ENCODE results near the gene CRYAB. TPM values are rescaled to one million over a fixed set of nuclear protein-coding genes. Genes with fewer than 3 reads are reported as not detected.
"Not testable (repeated sequence)": the region's sequence is repeated elsewhere in the genome, so short reads cannot be mapped to it uniquely, and the experiment has no call there.

Gene CRYAB
- total RNA-seq, 8 experiments from 2014 or later: 0.46 to 336 (median 29.1) TPM

- Histone ChIP-seq H3K4me3 (no peak overlapping the region), H3K27ac (no peak overlapping the region), H3K4me1 (replicated peaks in 1 of 2) (peaks cover 6 to 7% of the 10 kb centered on the region in 2 donors)
- ATAC-seq (replicated peaks in 6 of 8): peak in 2 of 8 experiments; percentile 9 to 22
- WGBS, 10 experiments: 0 to 100% (median 100%) methylated on average over 1 to 2 of the region's 24 CpGs; no CpG with 5 or more reads in 5 of the 10 experiments
- in situ Hi-C loops (cut with MboI; ENCODE audit: low pct_unique_long_range_greater_than_20kb in 2 of 9, low sequenced_read_pairs in 9 of 9, unreplicated experiment in 9 of 9): no loop called here
Observed at GRCh38 chr11:111913031-111913861, 1.7 kb upstream of the CRYAB start.

GRCh38 chr11:111912535-111912934 is 965 bp upstream of the CRYAB start, which contains the start of gene HSPB2:
TSS of gene HSPB2 (plus strand) at chr11:111912734. CDS start at chr11:111912830, 96 bp downstream.
- no peak within 1 kb of the TSS for H3K4me3 ChIP-seq
- H3K27ac ChIP-seq: no peak within 1 kb of the TSS
- peaks cover 6 to 7% of the 10 kb centered on the region in 2 donors for H3K4me1 ChIP-seq (replicated peaks in 1 of 2)
- WGBS, 10 experiments: 80% methylated on average over 1 of the region's 26 CpGs; no CpG with 5 or more reads in 9 of the 10 experiments
- in situ Hi-C loops (cut with MboI; ENCODE audit: low pct_unique_long_range_greater_than_20kb in 2 of 9, low sequenced_read_pairs in 9 of 9, unreplicated experiment in 9 of 9): no loop called here
- ATAC-seq (replicated peaks in 6 of 8): peak in 1 of 8 experiments; percentile 9

- 18 to 87% (median 69%) methylated on average over 1 to 9 of the region's 9 CpGs for WGBS, 10 experiments
- Histone ChIP-seq H3K27ac (no peak overlapping the region), H3K4me1 (replicated peaks in 1 of 2) (peaks cover 6 to 7% of the 10 kb centered on the region in 2 donors), H3K4me3 (no peak overlapping the region)
- in situ Hi-C loops (cut with MboI; ENCODE audit: low pct_unique_long_range_greater_than_20kb in 2 of 9, low sequenced_read_pairs in 9 of 9, unreplicated experiment in 9 of 9): no loop called here
- ATAC-seq (replicated peaks in 6 of 8): peak in 1 of 8 experiments; percentile 5
Observed at GRCh38 chr11:111910676-111911562, 651 bp downstream of the CRYAB start.

GRCh38 chr11:111909378-111909777 is 2.2 kb downstream of the CRYAB start:
- H3K4me1 ChIP-seq (replicated peaks in 1 of 2): peaks cover 6 to 7% of the 10 kb centered on the region in 2 donors
- in situ Hi-C loops (cut with MboI; ENCODE audit: low pct_unique_long_range_greater_than_20kb in 2 of 9, low sequenced_read_pairs in 9 of 9, unreplicated experiment in 9 of 9): no loop called here
- no peak overlapping the region for H3K27ac ChIP-seq
- WGBS, 10 experiments: 65 to 96% (median 83%) methylated on average over 1 to 5 of the region's 5 CpGs; no CpG with 5 or more reads in 1 of the 10 experiments
- no peak for ATAC-seq (replicated peaks in 6 of 8)
- H3K4me3 ChIP-seq: no peak overlapping the region

GRCh38 chr11:111908639-111909305 is 2.8 kb downstream of the CRYAB start:
- Histone ChIP-seq H3K27ac (no peak overlapping the region), H3K4me3 (no peak overlapping the region), H3K4me1 (replicated peaks in 1 of 2) (peaks cover 6 to 7% of the 10 kb centered on the region in 2 donors)
- in situ Hi-C loops (cut with MboI; ENCODE audit: low pct_unique_long_range_greater_than_20kb in 2 of 9, low sequenced_read_pairs in 9 of 9, unreplicated experiment in 9 of 9): no loop called here
- ATAC-seq (replicated peaks in 6 of 8): no peak
- 17 to 100% (median 82%) methylated on average over 1 to 5 of the region's 5 CpGs for WGBS, 10 experiments

DNA sequence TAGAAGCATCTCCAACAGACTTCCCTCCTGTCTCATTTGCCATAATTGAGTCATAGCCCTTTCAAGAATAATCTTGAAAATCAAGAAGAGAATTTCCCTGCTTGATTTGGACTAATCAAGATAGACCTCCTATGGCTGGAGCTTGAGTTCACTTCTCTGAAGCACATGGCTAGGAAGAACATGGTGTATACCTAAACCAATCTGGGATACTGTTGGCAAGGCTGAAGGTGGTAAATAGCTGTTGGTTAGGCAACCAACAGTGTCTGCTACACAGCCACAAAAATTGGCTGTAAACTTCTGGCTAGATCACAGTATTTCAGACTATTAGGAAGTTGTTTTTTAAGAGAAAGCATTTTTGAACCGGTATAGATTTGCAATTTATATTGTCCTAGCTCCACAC is 4.9 kb downstream of the CRYAB start:
- WGBS, 10 experiments: 0 to 100% (median 80%) methylated on average over 1 of the region's 1 CpG; no CpG with 5 or more reads in 1 of the 10 experiments
- peak in 1 of 8 experiments; percentile 24 for ATAC-seq (replicated peaks in 6 of 8)
- H3K4me1 ChIP-seq (replicated peaks in 1 of 2): no peaks in the 10 kb centered on the region
- H3K27ac ChIP-seq: no peak overlapping the region
- in situ Hi-C loops (cut with MboI; ENCODE audit: low pct_unique_long_range_greater_than_20kb in 2 of 9, low sequenced_read_pairs in 9 of 9, unreplicated experiment in 9 of 9): no loop called here
- no peak overlapping the region for H3K4me3 ChIP-seq

- H3K27ac ChIP-seq: no peak overlapping the region
- H3K4me1 ChIP-seq (replicated peaks in 1 of 2): no peaks in the 10 kb centered on the region
- ATAC-seq (replicated peaks in 6 of 8): no peak
- in situ Hi-C loops (cut with MboI; ENCODE audit: low pct_unique_long_range_greater_than_20kb in 2 of 9, low sequenced_read_pairs in 9 of 9, unreplicated experiment in 9 of 9): no loop called here
- 14 to 100% (median 80%) methylated on average over 1 to 2 of the region's 2 CpGs; no CpG with 5 or more reads in 4 of the 10 experiments for WGBS, 10 experiments
- no peak overlapping the region for H3K4me3 ChIP-seq
Observed at GRCh38 chr11:111905411-111905810, 6.2 kb downstream of the CRYAB start.

- Histone ChIP-seq H3K27ac (no peak overlapping the region), H3K4me3 (no peak overlapping the region), H3K4me1 (replicated peaks in 1 of 2) (no peaks in the 10 kb centered on the region)
- ATAC-seq (replicated peaks in 6 of 8): no peak
- 50 to 100% (median 80%) methylated on average over 1 to 2 of the region's 2 CpGs for WGBS, 10 experiments
- in situ Hi-C loops (cut with MboI; ENCODE audit: low pct_unique_long_range_greater_than_20kb in 2 of 9, low sequenced_read_pairs in 9 of 9, unreplicated experiment in 9 of 9): loop anchor here in 1 of 9 experiments (25.0 kb wide), 1 partner anchor 100 kb away; no protein-coding TSS in a partner anchor
Observed at GRCh38 chr11:111886844-111887243, 24.7 kb downstream of the CRYAB start.

- H3K4me3 ChIP-seq: no peak overlapping the region
- no peaks in the 10 kb centered on the region for H3K4me1 ChIP-seq (replicated peaks in 1 of 2)
- in situ Hi-C loops (cut with MboI; ENCODE audit: low pct_unique_long_range_greater_than_20kb in 2 of 9, low sequenced_read_pairs in 9 of 9, unreplicated experiment in 9 of 9): loop anchor here in 1 of 9 experiments (25.0 kb wide), 1 partner anchor 101 kb away; no protein-coding TSS in a partner anchor
- WGBS, 10 experiments: 43 to 100% (median 76%) methylated on average over 1 to 4 of the region's 4 CpGs
- H3K27ac ChIP-seq: no peak overlapping the region
- ATAC-seq (replicated peaks in 6 of 8): no peak
Observed at GRCh38 chr11:111886032-111886431, 25.5 kb downstream of the CRYAB start.

DNA sequence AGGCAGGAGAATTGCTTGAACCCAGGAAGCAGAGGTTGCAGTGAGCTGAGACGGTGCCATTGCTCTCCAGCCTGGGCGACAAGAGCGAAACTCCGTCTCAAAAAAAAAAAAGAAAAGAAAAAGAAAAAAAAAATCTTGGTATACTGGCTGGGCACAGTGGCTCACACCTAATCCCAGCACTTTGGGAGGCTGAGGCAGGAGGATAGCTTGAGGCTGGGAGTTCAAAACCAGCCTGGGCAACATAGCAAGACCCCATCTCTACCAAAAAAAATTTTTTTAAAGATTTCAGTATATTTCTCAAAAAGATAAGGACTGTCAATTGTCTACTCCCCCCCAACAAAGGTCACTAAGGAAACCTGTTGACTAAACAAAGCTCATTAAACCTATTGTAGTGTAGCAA is 26.5 kb downstream of the CRYAB start:
- not testable (repeated sequence) for H3K4me1 ChIP-seq (replicated peaks in 1 of 2); ATAC-seq (replicated peaks in 6 of 8); H3K4me3 ChIP-seq; H3K27ac ChIP-seq
- in situ Hi-C loops (cut with MboI; ENCODE audit: low pct_unique_long_range_greater_than_20kb in 2 of 9, low sequenced_read_pairs in 9 of 9, unreplicated experiment in 9 of 9): loop anchor here in 1 of 9 experiments (25.0 kb wide), 1 partner anchor 102 kb away; no protein-coding TSS in a partner anchor
- WGBS, 10 experiments: 40 to 100% (median 78%) methylated on average over 1 to 4 of the region's 4 CpGs; no CpG with 5 or more reads in 4 of the 10 experiments

DNA sequence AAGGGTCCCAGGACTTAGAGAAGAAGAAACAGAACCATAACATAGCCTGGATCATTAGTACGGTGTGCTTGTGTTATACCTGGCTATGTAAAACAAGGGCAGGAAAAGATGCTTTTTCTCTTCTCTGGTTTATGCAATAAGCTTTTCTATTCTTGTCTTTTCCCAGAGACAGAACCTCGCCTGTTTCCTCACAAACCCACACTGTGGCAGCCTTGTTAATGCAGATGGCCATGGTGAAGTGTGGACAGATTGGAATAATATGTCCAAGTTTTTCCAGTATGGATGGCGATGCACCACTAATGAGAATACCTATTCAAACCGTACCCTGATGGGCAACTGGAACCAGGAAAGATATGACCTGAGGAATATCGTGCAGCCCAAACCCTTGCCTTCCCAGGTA is 29.4 kb downstream of the CRYAB start:
- no peak overlapping the region for H3K4me3 ChIP-seq
- in situ Hi-C loops (cut with MboI; ENCODE audit: low pct_unique_long_range_greater_than_20kb in 2 of 9, low sequenced_read_pairs in 9 of 9, unreplicated experiment in 9 of 9): loop anchor here in 1 of 9 experiments (25.0 kb wide), 1 partner anchor 105 kb away; no protein-coding TSS in a partner anchor
- no peak for ATAC-seq (replicated peaks in 6 of 8)
- H3K27ac ChIP-seq: no peak overlapping the region
- H3K4me1 ChIP-seq (replicated peaks in 1 of 2): peaks cover 10 to 11% of the 10 kb centered on the region in 2 donors
- 60 to 100% (median 96%) methylated on average over 1 to 5 of the region's 5 CpGs; no CpG with 5 or more reads in 1 of the 10 experiments for WGBS, 10 experiments

DNA sequence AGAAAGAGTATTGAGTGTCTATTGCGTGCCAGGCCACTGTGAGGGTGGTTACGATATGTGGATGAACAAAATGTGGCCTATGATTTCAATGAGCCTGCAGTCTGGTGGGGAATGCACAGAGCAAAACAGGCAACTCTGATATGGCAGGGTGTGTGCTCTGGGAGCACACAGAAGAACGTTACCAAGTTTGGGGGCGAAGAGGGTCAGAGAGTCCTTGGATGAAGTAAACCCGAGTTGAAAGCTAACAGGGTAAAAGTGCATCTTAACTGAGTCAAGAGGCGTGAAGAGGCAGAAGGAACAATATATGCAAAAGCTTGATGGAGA is 32.0 kb downstream of the CRYAB start:
- in situ Hi-C loops (cut with MboI; ENCODE audit: low pct_unique_long_range_greater_than_20kb in 2 of 9, low sequenced_read_pairs in 9 of 9, unreplicated experiment in 9 of 9): loop anchor here in 2 of 9 experiments (10.0 to 25.0 kb wide), 2 partner anchors 95 to 108 kb away; no protein-coding TSS in a partner anchor
- H3K27ac ChIP-seq: peak overlapping the region; percentile 94 to 97
- H3K4me1 ChIP-seq (replicated peaks in 1 of 2): peaks cover 10 to 11% of the 10 kb centered on the region in 2 donors
- H3K4me3 ChIP-seq: peak overlapping the region; percentile 53 to 63 (median 58)
- WGBS, 10 experiments: 23 to 62% (median 42%) methylated on average over 2 to 6 of the region's 6 CpGs
- peak in 6 of 8 experiments; percentile 0 to 6 (median 2) for ATAC-seq (replicated peaks in 6 of 8)
